WTC11 (cell line): ENCODE data around the gene ZNF438. TPM values are rescaled to one million over a fixed set of nuclear protein-coding genes. Genes with fewer than 3 reads are reported as not detected.

ENCODE experiments used
- ATAC-seq: fragments of 200-7000 bp; cut with Tn5 transposase; 2 replicates; pipeline ENCODE4 v1.10.0; 2021; ENCODE audit warnings: mild to moderate bottlenecking, moderate library complexity
- CTCF ChIA-PET: fragments of 300-600 bp; sonication (Branson Sonifier 250); formaldehyde crosslinking; loops from one replicate; lab custom pipeline; 2021; ENCODE audit warnings: antibody characterized with exemption; lab: Charles Lee
- POLR2A ChIA-PET: fragments of 350-600 bp; sonication (Branson Sonifier 250); formaldehyde crosslinking; loops from one replicate; lab custom pipeline; 2021; ENCODE audit warnings: antibody characterized with exemption; lab: Charles Lee
- DNase-seq: peaks from one replicate; pipeline ENCODE4 v3.0.0; 2021; ENCODE audit warnings: low spot score
- H3K27ac Mint-ChIP-seq: 2 replicates; pipeline ENCODE4 v1.8.0; 2021; ENCODE audit warnings: mixed read lengths
- H3K27me3 Mint-ChIP-seq: 2 replicates; pipeline ENCODE4 v1.8.0; 2021; ENCODE audit warnings: low read depth, mild to moderate bottlenecking, moderate library complexity, mixed read lengths
- H3K36me3 Mint-ChIP-seq: 2 replicates; pipeline ENCODE4 v1.8.0; 2021; ENCODE audit warnings: mixed read lengths
- H3K4me1 Mint-ChIP-seq: 2 replicates; pipeline ENCODE4 v1.8.0; 2022; ENCODE audit warnings: mixed read lengths
- H3K4me3 Mint-ChIP-seq: 2 replicates; pipeline ENCODE4 v1.8.0; 2021; ENCODE audit warnings: mild to moderate bottlenecking, moderate library complexity, mixed read lengths
- H3K9me3 Mint-ChIP-seq: 2 replicates; pipeline ENCODE4 v1.8.0; 2021; ENCODE audit warnings: mixed read lengths
- ATF3 ChIP-seq: sonication (generic); formaldehyde crosslinking; conservative IDR thresholded peaks from 2 replicates; pipeline ENCODE4 v1.8.1; 2022; ENCODE audit warnings: mild to moderate bottlenecking, missing genetic modification reagents
- ATF6 ChIP-seq: sonication (generic); formaldehyde crosslinking; IDR thresholded peaks from 2 replicates; pipeline ENCODE4 v1.8.1; 2023; ENCODE audit warnings: mild to moderate bottlenecking, missing genetic modification reagents
- ELF4 ChIP-seq: sonication (generic); formaldehyde crosslinking; IDR thresholded peaks from 2 replicates; pipeline ENCODE4 v1.8.1; 2022; ENCODE audit warnings: low read depth, mild to moderate bottlenecking, moderate library complexity, missing genetic modification reagents
- FOXP1 ChIP-seq: sonication (generic); formaldehyde crosslinking; IDR thresholded peaks from 2 replicates; pipeline ENCODE4 v1.8.0; 2022; ENCODE audit warnings: missing genetic modification reagents, mild to moderate bottlenecking, moderate library complexity, borderline replicate concordance
- GRHL2 ChIP-seq: fragments of 250-450 bp; sonication (Bioruptor Pico); IDR thresholded peaks from 2 replicates; pipeline ENCODE4 v1.8.0; 2022; ENCODE audit warnings: mild to moderate bottlenecking, moderate library complexity; ENCODE audit not compliant: insufficient replicate concordance, severe bottlenecking
- MYBL2 ChIP-seq: sonication (generic); formaldehyde crosslinking; IDR thresholded peaks from 2 replicates; pipeline ENCODE4 v1.8.1; 2023; ENCODE audit warnings: mild to moderate bottlenecking, moderate library complexity, missing genetic modification reagents
- NFE2L1 ChIP-seq: sonication (generic); formaldehyde crosslinking; IDR thresholded peaks from 2 replicates; pipeline ENCODE4 v1.8.1; 2023; ENCODE audit warnings: missing genetic modification reagents
- NR2C2 ChIP-seq: sonication (generic); formaldehyde crosslinking; IDR thresholded peaks from 2 replicates; pipeline ENCODE4 v1.8.0; 2022; ENCODE audit warnings: mild to moderate bottlenecking, missing genetic modification reagents
- NR3C1 ChIP-seq: sonication (generic); formaldehyde crosslinking; conservative IDR thresholded peaks from 2 replicates; pipeline ENCODE4 v1.8.1; 2023; ENCODE audit warnings: low read depth, mild to moderate bottlenecking, missing genetic modification reagents
- PRDM15 ChIP-seq: sonication (generic); formaldehyde crosslinking; IDR thresholded peaks from 2 replicates; pipeline ENCODE4 v1.8.0; 2022; ENCODE audit warnings: missing genetic modification reagents
- SMAD3 ChIP-seq: sonication (generic); formaldehyde crosslinking; IDR thresholded peaks from 2 replicates; pipeline ENCODE4 v1.8.0; 2022; ENCODE audit warnings: missing genetic modification reagents, mild to moderate bottlenecking, borderline replicate concordance
- USF1 ChIP-seq: sonication (generic); formaldehyde crosslinking; IDR thresholded peaks from 2 replicates; pipeline ENCODE4 v1.8.0; 2022; ENCODE audit warnings: mild to moderate bottlenecking, missing genetic modification reagents
- ZBTB43 ChIP-seq: sonication (generic); formaldehyde crosslinking; IDR thresholded peaks from 2 replicates; pipeline ENCODE4 v1.8.1; 2023; ENCODE audit warnings: mild to moderate bottlenecking, missing genetic modification reagents
- ZNF232 ChIP-seq: sonication (generic); formaldehyde crosslinking; IDR thresholded peaks from 2 replicates; pipeline ENCODE4 v1.8.0; 2022; ENCODE audit warnings: mild to moderate bottlenecking, missing genetic modification reagents
- ZNF281 ChIP-seq: sonication (generic); formaldehyde crosslinking; IDR thresholded peaks from 2 replicates; pipeline ENCODE4 v1.8.0; 2023; ENCODE audit warnings: mild to moderate bottlenecking, missing genetic modification reagents
- ZNF671 ChIP-seq: fragments of 250-450 bp; sonication (Bioruptor Pico); IDR thresholded peaks from 2 replicates; pipeline ENCODE4 v1.8.0; 2021; ENCODE audit warnings: mild to moderate bottlenecking
- ZSCAN18 ChIP-seq: fragments of 250-450 bp; sonication (Bioruptor Pico); IDR thresholded peaks from 2 replicates; pipeline ENCODE4 v2.1.2; 2022; ENCODE audit warnings: mild to moderate bottlenecking, moderate library complexity
- total RNA-seq: library from RNA; stranded (reverse); gene quantifications from 3 replicates; pipeline ENCODE4 v1.2.3, GENCODE V29; 2021

Gene ZNF438
- total RNA-seq, 1 experiment from 2014 or later: 1.9 TPM

GRCh38 chr10:30828680-30829079 lies 203.0 kb downstream of the ZNF438 start:
- Mint-ChIP-seq H3K27me3 (peaks cover 39% of the 10 kb centered on the region), H3K27ac (no peak overlapping the region), H3K9me3 (peaks cover 6% of the 10 kb centered on the region; the same call in 1 of the 2 replicates), H3K4me1 (peaks cover 55% of the 10 kb centered on the region), H3K36me3 (no peaks in the 10 kb centered on the region), H3K4me3 (no peak overlapping the region)
- TF ChIP-seq USF1 (CRISPR knock-in tag): no peak
- TF ChIP-seq ELF4 (CRISPR knock-in tag): no peak
- no peak for TF ChIP-seq GRHL2 (CRISPR knock-in tag)
- no peak for TF ChIP-seq NR2C2
- no peak for TF ChIP-seq SMAD3 (CRISPR knock-in tag)
- TF ChIP-seq ZSCAN18: no peak
- no peak for TF ChIP-seq ZNF671 (CRISPR knock-in tag)
- TF ChIP-seq NFE2L1: no peak
- no peak for TF ChIP-seq MYBL2 (CRISPR knock-in tag)
- TF ChIP-seq ZBTB43 (CRISPR knock-in tag): no peak
- no peak for TF ChIP-seq ATF6 (CRISPR knock-in tag)
- no peak for TF ChIP-seq PRDM15 (CRISPR knock-in tag)
- TF ChIP-seq ZNF232: no peak
- TF ChIP-seq NR3C1: no peak
- no peak for TF ChIP-seq ZNF281 (CRISPR knock-in tag)
- no peak for TF ChIP-seq FOXP1
- TF ChIP-seq ATF3 (CRISPR knock-in tag): no peak
- ATAC-seq (no peak), DNase-seq (no peak)
- POLR2A ChIA-PET: no interaction called here
- CTCF ChIA-PET: interaction anchor here (0.9 kb wide), 1 partner anchor 44 kb away, joined by 3 read pairs; no protein-coding TSS in a partner anchor
